Mucosa of rectum (tissue), 2 donors: ENCODE results near the gene TRAK2.
"Not testable (repeated sequence)": the region's sequence is repeated elsewhere in the genome, so short reads cannot be mapped to it uniquely, and the experiment has no call there.

Experiments
- H3K27ac ChIP-seq, 2 donors: one replicate each; pipeline ENCODE4 v1.7.0; 2013; ENCODE audit warnings: inconsistent platforms in 2 of 2, low read depth in 2 of 2, low read length in 2 of 2
- H3K27me3 ChIP-seq, 2 donors: one replicate each; pipeline ENCODE4 v1.7.0; 2013; ENCODE audit warnings: low read length in 2 of 2; ENCODE audit not compliant: control insufficient read depth in 2 of 2, insufficient read depth in 2 of 2
- H3K36me3 ChIP-seq, 2 donors: one replicate each; pipeline ENCODE4 v1.7.0; 2013; ENCODE audit warnings: low read length in 2 of 2; ENCODE audit not compliant: control insufficient read depth in 2 of 2, insufficient read depth in 2 of 2
- H3K4me1 ChIP-seq, 2 donors: one replicate each; pipeline ENCODE4 v1.7.0; 2013; ENCODE audit warnings: low read length in 2 of 2, mild to moderate bottlenecking in 1 of 2; ENCODE audit not compliant: control insufficient read depth in 2 of 2, insufficient read depth in 2 of 2
- H3K4me3 ChIP-seq, 2 donors: one replicate each; pipeline ENCODE4 v1.7.0; 2013; ENCODE audit warnings: low read length in 2 of 2
- H3K9ac ChIP-seq, 2 donors: one replicate each; pipeline ENCODE4 v1.7.0; 2013; ENCODE audit warnings: low read length in 2 of 2, low read depth in 1 of 2, mild to moderate bottlenecking in 1 of 2
- H3K9me3 ChIP-seq, 2 donors: one replicate each; pipeline ENCODE4 v1.7.0; 2013; ENCODE audit warnings: low read length in 2 of 2; ENCODE audit not compliant: control insufficient read depth in 2 of 2
- donor health status: healthy.
- donor health status: Normal muscosa, but diverticular disease.

The TRAK2 gene

DNA sequence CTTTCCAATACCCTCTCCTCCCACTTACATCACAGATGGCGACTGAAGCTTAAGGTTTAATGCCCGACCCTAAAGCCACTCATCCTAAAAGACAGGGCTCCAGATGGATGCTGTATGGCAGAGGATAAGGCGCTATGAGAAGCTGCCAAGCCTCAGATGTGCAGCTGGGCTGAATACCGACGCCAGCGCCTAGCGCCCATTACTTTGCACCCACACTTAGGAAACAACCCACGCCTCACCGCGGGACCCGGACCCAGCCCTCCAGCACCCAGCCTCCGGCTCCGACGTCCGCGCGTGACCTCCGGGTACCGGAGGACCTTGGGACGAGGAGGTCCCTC, 335 bp downstream of the TRAK2 start:
- peaks cover 0 to 6% of the 10 kb centered on the region in 2 donors for H3K36me3 ChIP-seq
- peaks cover 22 to 45% of the 10 kb centered on the region in 2 donors for H3K4me1 ChIP-seq
- H3K27ac ChIP-seq: peak overlapping the region; percentile 93
- H3K27me3 ChIP-seq: no peaks in the 10 kb centered on the region
- no peaks in the 10 kb centered on the region for H3K9me3 ChIP-seq
- H3K9ac ChIP-seq: peak overlapping the region; percentile 94 to 96
- H3K4me3 ChIP-seq: peak overlapping the region; percentile 98

DNA sequence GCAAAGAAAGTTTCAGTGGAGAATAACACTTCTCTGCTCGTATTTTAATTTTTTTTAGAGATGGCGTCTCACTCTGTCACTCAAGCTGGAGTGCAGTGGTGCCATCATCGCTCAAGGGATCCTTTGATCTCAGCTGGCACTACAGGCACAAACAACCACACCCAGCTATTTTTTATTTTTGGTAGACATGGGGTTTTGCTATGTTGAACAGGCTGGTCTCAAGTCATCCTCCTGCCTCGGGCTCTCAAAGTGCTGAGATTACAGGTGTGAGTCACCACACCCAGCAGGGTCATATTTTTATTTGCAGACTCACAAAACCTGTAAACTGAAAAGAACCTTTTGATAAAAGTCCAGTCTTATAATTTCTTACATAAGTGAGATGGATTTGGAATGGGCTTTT, 2.6 kb downstream of the TRAK2 start:
- Histone ChIP-seq H3K27ac (peak overlapping the region; percentile 72 to 86), H3K4me3 (peak overlapping the region in 1 of 2 donors; percentile 26), H3K4me1 (peaks cover 22 to 44% of the 10 kb centered on the region in 2 donors), H3K27me3 (no peaks in the 10 kb centered on the region), H3K36me3 (no peaks in the 10 kb centered on the region), H3K9me3 (no peaks in the 10 kb centered on the region), H3K9ac (peak overlapping the region in 1 of 2 donors; percentile 37)

DNA sequence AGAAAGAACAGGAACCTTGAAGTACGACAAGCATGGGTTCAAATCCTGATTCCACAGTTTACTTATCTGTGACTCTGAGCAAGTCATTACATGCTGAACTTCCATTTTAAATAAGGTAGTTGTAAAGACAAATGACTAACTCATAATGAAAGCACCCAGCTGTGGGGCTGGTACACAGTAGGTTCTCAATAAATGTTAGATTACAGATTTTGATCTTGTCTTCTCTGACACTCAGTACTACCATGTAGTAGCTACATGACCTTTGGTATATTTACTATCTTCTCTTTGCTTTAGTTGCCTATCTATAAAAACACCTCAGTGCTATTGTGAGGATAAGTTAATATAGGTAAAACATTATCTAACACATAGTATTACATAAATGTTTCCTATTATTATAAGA, 3.2 kb downstream of the TRAK2 start:
- Histone ChIP-seq H3K36me3 (no peaks in the 10 kb centered on the region), H3K9ac (peak overlapping the region in 1 of 2 donors; percentile 35), H3K9me3 (no peaks in the 10 kb centered on the region), H3K27ac (peak overlapping the region; percentile 86 to 88), H3K27me3 (no peaks in the 10 kb centered on the region), H3K4me1 (peaks cover 20 to 38% of the 10 kb centered on the region in 2 donors), H3K4me3 (peak overlapping the region; percentile 47 to 53)

DNA sequence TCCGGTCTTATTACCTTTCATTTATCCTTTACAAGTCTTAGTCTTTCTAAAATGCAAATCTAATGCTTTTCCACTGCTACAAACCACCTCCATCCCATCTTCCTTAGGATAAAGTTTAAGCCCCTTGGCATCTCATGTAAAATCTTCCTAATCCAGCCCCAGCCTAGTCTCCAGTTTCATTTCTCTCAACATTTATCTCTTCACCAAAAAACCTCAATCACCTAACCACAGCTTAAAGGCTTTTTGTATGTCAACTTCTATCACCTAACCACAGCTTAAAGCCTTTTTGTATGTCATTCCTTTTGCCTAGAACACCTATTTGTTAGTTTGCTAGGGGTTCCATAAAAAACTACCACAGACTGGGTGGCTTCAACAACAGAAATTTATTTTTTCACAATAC, 4.2 kb downstream of the TRAK2 start:
- Histone ChIP-seq H3K9me3 (no peaks in the 10 kb centered on the region), H3K9ac (no peak overlapping the region), H3K36me3 (no peaks in the 10 kb centered on the region), H3K27ac (peak overlapping the region; percentile 40 to 86), H3K27me3 (no peaks in the 10 kb centered on the region), H3K4me1 (peaks cover 20 to 32% of the 10 kb centered on the region in 2 donors), H3K4me3 (no peak overlapping the region)

GRCh38 chr2:201444746-201445465, 6.4 kb downstream of the TRAK2 start:
- no peaks in the 10 kb centered on the region for H3K9me3 ChIP-seq
- no peak overlapping the region for H3K4me3 ChIP-seq
- H3K4me1 ChIP-seq: peaks cover 14 to 27% of the 10 kb centered on the region in 2 donors
- no peaks in the 10 kb centered on the region for H3K27me3 ChIP-seq
- H3K9ac ChIP-seq: no peak overlapping the region
- no peak overlapping the region for H3K27ac ChIP-seq
- H3K36me3 ChIP-seq: no peaks in the 10 kb centered on the region

GRCh38 chr2:201441409-201441808, 9.8 kb downstream of the TRAK2 start:
- no peak overlapping the region for H3K27ac ChIP-seq
- H3K9ac ChIP-seq: peak overlapping the region in 1 of 2 donors; percentile 9
- H3K4me1 ChIP-seq: peaks cover 0 to 3% of the 10 kb centered on the region in 2 donors
- no peaks in the 10 kb centered on the region for H3K27me3 ChIP-seq
- no peaks in the 10 kb centered on the region for H3K36me3 ChIP-seq
- no peak overlapping the region for H3K4me3 ChIP-seq
- no peaks in the 10 kb centered on the region for H3K9me3 ChIP-seq

GRCh38 chr2:201440182-201440581, 11.1 kb downstream of the TRAK2 start:
- Histone ChIP-seq H3K4me3 (no peak overlapping the region), H3K27me3 (no peaks in the 10 kb centered on the region), H3K36me3 (no peaks in the 10 kb centered on the region), H3K9me3 (no peaks in the 10 kb centered on the region), H3K4me1 (no peaks in the 10 kb centered on the region), H3K27ac (peak overlapping the region; percentile 18 to 53), H3K9ac (no peak overlapping the region)

DNA sequence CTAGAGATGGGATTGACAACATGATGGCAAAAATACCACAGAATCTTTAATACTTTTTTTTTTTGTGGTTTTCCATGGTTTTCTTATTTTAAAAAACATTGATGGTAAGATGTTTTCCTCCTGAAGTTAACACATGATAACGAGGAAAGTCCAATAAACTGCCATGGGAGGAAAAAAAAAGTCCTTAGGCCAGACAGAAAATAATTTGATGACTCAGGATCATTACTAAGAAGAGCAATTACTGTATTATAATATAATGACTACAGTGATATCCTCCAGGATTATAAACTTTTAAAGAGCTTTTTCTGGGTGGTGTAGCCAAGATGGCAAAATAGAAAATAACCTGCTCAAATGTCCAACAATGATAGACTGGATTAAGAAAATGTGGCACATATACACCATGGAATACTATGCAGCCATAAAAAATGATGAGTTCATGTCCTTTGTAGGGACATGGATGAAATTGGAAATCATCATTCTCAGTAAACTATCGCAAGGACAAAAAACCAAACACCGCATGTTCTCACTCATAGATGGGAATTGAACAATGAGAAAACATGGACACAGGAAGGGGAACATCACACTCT, 11.8 kb downstream of the TRAK2 start:
- not testable (repeated sequence) for H3K9me3 ChIP-seq, H3K27ac ChIP-seq, H3K4me1 ChIP-seq, H3K36me3 ChIP-seq, H3K27me3 ChIP-seq, H3K4me3 ChIP-seq, H3K9ac ChIP-seq

- H3K27me3 ChIP-seq: no peaks in the 10 kb centered on the region
- H3K4me1 ChIP-seq: peaks cover 0 to 15% of the 10 kb centered on the region in 2 donors
- no peaks in the 10 kb centered on the region for H3K9me3 ChIP-seq
- no peak overlapping the region for H3K27ac ChIP-seq
- H3K36me3 ChIP-seq: no peaks in the 10 kb centered on the region
- H3K4me3 ChIP-seq: no peak overlapping the region
- H3K9ac ChIP-seq: no peak overlapping the region
These were observed 15.1 kb downstream of the TRAK2 start for GRCh38 chr2:201436141-201436540.

DNA sequence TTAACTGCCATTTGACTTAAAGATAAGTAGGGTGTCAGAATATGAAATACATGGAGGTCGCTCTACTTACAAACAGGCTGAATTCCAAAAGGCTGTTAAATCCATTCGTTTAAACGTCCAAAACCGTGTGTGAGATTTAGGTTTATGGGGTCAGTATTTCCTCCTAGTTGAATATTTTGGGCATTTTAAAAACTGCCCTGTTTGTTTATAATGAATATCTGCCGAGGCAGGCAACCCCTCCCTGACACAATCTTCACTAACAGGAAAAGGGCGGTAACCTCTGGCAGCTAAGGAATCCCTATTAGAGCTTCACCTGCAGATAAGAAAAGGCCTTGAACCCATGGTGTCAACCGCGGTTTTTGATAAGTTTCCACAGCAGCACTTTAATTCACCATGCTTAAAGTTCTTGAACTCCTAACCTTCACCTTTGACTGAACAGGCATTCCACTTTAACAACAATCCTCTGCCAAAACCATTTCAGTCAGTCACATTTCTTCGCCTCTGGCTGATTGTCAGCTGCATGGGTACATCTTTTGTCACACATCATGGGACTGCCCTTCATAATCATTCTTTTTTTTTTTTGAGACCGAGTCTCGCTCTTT, 17.8 kb downstream of the TRAK2 start:
- Histone ChIP-seq H3K9ac (no peak overlapping the region), H3K27ac (no peak overlapping the region), H3K4me1 (peaks cover 0 to 15% of the 10 kb centered on the region in 2 donors), H3K36me3 (no peaks in the 10 kb centered on the region), H3K4me3 (no peak overlapping the region), H3K27me3 (no peaks in the 10 kb centered on the region), H3K9me3 (no peaks in the 10 kb centered on the region)
